GM19455 (cell line): Measurements from ENCODE around the gene SQSTM1.

Source experiments
- ATAC-seq: cut with Tn5 transposase; IDR thresholded peaks from one replicate; pipeline ENCODE4 v1.9.1; 2021; ENCODE audit not compliant: unreplicated experiment

Gene SQSTM1

DNA sequence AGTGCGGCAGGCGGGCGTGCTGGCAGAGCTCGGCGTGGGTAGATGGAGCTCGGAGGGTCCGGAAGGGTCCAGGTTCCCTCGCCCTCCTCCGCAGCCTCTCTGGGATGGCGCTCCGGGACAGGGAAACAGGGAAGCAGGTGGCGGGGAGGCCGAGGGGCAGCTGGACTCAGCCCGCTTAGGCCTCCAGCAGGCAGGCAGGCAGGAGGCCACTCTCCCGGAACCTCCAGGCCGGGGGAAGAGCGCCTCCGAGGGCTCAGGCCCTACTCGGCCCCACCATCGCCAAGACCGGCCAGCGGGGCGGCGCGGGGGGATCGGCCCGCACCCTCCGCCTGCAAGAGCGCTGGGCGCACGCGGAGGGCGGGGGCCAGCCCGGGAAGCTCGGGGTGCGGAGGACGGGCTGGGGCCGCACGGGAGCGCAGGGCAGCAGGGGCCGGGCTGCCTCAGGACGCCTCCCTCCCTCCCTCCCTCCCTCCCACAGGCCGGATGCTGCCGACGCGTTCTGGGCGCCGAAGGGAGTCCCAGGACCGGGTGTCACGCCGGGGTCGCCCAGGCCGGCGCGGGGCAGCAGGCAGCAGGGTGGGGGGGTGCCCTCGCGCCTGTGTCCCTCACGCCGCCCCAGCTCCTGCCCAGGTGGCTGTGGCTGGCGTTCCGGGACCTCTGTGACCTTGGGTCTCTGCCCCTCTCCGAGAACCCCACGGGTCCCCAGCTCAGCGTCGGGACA, 15.0 kb upstream of the SQSTM1 start:
- peak; percentile 31 for ATAC-seq

DNA sequence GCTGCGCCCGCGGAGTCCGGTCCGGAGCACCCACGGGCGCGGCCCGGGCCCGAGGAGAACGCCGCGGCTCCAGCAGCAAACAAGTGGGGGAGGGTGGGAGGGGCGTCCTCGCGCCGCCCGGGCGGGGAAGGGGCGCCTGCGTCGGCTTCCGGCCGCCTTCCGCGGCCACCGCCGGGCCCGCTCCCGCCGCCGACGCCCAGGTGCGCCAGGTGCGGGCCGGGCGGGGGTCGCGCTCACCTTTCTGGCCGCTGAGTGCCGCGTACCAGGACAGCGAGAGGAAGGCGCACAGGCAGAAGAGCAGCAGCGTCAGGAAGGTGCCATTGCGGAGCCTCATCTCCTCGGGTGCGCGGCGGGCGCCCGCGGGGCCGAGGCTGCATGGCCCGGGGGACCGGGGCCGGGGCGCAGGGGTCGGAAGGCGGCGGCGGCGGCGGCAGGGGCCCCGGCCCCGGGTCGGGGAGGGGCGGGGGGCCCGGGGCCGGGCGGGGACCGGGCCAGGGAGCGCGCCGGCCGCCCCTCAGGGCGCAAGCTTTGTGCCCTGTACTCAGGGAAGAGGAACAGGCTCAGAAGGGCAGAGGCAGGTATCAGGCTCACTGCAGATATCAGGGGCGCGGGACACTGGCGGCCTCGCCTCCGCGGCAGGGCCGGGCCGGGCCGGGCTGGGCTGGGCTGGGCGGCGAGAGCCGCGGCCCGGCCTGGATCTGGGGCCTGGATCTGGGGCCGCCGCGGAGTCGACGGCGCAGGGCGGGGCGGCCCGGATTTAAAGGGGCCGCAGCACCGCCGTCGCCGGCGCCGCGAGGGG, 14.3 kb upstream of the SQSTM1 start, which contains the start of gene MGAT4B:
TSS of gene MGAT4B (minus strand) at position 617 of the 799 bp plus-strand sequence. CDS start at position 334, 283 bp downstream.
- peak; percentile 68 for ATAC-seq

DNA sequence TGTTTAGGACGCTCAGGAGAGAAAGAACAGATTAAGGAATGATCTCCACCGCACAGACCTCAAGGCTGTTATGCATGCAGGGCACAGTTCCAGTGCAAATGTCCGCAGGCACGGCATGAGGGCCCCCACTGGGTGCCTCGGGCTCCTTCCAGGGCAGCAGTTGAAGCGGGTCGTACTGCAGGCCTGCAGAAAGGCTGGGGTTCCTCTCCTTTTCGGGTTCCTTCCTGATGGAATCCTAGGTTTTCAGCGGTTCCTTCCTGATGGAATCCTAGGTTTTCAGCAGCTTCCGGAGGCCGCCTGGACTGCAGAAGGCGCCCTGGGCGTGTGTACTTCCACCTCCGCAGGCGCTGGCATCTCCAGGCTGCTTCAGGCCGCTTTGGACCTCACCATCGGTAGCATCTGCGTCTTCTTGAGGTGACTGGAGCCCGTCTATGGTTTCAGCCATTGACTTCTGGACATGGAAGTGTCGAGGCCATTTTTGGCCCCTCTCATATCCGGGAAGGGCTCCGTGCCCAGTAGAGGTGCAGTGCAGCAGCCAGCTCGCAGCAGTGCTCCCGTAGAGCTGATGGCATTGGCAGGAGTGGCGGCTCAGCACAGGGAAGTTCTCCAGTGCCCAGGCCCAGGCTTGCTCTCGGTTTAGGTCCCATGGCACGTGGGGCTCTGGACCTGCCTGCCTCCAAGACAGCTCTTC, 8.4 kb upstream of the SQSTM1 start:
- ATAC-seq: no peak

DNA sequence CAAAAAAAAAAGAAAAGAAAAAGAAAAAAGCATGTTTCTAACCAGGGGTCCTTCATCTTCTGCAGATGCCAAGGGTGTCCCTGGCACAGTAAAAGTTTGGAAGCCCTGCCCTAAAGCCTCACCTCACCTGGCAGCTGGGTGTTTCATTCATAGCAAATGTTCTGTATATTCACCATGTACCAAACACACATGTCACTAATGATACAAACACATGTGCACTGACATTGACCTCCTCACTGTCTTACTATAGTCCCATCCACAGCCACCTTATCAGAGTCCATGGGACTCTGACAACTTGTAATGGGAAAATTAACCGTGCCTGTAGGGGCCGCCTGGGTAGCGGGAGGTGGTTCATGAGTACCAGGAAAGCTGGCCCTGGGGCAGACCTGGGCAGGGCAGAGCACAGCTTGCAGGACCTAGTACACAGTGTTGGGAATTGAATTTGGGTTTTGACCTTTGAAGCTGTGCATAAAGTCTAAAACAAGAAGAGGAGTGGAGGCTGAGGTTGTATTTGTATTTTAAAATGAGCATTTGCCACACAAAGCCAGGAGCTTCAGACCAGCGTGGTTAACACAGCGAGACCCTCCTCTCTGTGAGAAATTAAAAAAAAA, 7.6 kb upstream of the SQSTM1 start:
- no peak for ATAC-seq

DNA sequence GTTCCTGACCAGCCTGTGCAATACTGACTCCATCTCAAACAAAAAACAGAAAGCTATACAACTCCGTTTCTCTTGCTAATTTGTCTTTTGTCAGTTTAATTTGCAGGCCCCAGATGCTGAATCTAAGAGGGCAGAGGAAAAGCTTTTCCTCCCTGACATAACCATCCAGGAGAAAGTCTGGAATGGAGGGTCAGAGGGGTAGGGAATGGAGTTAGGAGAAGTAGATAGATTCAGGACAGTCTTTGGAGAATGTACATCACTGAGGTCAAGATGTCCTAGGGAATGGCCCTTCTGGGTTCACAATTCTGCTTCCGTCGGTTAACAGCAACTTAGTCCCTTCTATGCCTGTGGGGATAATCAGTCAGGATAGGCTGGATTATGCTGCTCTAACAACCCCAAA, 6.6 kb upstream of the SQSTM1 start:
- ATAC-seq: no peak

DNA sequence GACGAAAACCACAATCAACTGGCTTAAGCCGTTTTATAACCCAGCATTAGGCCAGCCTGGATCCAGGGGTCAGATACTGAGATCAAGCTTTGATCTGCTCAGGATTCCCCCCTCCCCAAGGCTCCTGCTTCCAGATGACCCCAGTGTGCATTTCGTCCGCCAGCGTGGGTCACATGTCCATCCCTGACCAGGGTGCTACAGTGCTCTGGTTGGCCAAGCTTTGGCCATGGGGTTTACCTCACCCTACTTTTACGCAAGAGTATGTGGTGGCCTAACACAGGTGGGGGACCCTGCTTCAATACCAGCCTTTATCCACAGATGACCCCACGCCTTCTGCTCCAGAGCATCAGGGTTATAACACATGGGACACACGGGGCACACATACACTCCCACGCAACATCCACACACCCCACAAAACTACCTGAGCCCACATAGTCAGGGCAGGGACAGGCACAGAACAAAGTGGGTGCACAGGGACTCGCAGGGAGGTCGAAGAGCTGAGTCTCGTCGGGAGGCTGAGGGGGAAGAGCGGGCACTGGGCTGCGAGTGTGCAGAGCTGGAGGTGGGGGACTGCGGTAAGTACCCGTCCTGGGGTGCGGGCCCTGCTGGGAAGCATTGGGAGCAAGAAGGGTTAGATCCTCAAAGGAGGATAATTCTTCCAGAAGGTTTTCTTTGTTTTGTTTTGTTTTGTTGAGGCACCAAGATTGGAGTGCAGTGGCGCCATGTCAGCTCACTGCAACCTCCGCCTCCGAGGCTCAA, 5.0 kb upstream of the SQSTM1 start:
- no peak for ATAC-seq

DNA sequence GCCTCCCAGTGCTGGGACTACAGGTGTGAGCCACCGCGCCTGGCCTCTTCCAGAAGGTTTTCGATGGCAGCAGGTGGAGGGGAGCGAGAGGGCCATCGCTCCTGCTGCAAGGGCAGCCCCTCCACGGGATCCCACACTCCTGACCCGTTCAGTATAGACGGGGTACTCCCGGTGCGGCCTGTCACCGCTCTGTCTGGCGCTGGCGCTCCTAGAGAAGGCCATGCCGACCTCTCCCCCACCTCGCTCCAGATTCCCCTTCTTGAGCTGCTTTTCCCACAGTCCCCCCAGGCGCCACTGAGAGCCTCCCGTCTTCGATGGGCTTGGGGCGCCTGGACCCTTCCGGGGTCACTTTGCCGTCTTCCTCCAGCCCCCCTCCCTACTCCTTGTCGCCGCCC, 4.3 kb upstream of the SQSTM1 start:
- no peak for ATAC-seq

DNA sequence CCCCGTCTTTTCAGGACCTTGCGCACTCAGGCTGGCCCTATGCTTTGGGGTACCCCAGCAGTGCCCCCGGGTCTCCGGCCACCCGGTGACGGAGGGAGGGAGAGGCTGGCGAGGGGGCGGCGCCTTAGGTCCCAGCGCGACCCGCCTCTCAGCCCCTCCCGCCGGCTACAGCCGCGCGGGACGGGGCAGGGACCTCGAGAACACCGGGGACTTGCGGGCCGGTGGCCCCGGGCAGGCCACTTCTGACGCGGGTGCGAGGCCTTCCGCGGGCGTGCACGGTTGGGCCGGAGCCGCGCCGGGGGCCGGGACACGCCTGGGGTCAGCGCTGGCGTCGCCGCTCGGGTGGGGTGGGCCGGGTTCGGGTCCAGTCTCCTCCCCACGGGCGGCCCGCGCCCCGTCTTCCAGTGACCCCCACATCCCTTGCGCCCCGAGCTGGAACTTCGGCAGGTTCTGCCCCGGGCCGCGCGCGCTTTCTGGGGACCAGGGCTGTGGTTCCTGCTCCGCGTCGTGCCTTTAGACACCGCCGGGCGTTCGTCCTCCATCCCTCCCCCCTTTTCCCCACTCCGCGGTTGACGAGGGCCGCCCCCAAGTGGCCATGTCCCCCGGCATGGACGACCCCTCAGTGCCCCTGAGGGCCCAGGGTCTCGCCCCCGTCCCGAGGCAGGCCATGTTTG, 3.8 kb upstream of the SQSTM1 start:
- no peak for ATAC-seq

DNA sequence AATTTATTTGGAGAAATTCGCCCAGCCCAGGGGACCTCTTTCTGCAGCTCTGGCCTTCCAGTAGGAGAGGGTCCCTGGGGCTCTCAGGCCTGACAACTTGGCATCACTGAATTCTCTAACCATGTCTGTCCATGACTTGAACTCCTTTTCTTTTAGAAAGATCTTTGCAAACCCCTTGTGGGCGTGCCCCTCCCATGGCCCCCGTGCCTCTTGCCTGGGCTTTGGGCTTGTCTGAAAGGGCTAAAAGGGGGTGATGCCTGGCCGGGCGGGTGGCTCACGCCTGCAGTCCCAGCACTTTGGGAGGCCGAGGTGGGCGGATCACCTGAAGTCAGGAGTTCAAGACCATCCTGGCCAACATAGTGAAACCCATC, 3.2 kb upstream of the SQSTM1 start:
- no peak for ATAC-seq

DNA sequence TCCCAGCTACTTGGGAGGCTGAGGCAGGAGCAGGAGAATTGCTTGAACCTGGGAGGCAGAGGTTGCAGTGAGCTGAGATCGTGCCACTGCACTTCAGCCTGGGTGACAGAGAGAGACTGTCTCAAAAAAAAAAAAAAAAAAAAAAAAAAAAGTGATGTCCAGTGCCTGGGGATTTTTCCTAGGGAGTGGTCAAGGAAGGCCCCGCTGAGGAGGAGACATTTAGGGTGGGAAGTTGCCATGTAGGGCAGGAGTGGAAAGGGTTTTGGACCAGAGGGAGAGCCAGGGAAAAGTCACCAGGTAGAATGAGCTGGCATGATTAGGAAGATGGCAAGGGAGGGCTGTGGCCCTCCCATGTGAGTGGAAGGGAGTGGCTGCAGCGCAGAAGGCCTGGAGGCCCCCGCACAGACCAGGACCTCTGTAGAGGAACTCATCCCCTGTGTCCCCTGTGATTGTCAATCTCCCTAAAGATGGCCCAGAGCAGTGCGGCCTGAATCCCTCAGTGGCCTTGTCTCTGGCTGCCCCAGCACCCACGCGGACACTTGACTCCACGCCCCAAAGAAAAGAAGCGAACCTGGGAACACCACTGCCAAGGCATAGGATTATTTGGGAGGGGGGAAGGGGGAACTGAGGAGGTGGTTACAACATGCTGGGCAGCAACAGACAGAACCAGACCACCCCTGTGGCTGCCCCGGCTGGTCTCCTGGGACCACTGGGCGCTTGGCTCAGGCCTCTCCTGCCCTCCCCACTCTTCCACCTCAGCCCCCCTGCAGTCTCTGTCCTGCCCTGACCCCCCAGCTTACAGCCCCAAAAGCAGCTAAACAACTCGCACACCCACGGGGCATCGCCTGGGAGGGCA, 2.6 kb upstream of the SQSTM1 start:
- no peak for ATAC-seq

DNA sequence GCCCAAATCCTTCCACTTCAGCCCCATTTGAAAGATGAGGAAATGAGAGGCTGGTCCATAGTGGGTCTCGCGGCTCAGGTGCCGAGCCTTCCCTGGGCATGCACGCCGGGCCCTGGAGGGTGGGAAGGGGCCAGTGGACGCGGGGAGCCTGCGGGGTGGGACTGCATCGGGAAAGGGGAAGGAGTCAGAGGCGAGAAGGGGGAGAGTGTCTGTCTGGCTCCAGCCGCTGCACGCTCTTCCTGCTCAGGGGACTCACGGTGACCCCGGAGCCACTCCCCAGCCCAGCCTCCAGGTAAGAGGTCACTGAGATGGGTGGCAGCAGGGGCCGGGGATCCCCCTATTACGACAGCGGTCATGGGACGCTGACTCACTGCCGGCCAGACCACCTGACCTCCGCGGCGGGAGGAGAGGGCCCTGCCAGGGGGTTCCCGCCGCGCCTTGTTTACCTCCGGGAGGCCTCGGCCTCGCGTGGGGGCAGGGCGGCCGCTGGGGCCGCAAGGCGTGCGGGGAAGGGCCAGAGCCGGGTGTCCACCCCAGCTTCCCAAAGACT, 1.9 kb upstream of the SQSTM1 start:
- ATAC-seq: peak; percentile 51

DNA sequence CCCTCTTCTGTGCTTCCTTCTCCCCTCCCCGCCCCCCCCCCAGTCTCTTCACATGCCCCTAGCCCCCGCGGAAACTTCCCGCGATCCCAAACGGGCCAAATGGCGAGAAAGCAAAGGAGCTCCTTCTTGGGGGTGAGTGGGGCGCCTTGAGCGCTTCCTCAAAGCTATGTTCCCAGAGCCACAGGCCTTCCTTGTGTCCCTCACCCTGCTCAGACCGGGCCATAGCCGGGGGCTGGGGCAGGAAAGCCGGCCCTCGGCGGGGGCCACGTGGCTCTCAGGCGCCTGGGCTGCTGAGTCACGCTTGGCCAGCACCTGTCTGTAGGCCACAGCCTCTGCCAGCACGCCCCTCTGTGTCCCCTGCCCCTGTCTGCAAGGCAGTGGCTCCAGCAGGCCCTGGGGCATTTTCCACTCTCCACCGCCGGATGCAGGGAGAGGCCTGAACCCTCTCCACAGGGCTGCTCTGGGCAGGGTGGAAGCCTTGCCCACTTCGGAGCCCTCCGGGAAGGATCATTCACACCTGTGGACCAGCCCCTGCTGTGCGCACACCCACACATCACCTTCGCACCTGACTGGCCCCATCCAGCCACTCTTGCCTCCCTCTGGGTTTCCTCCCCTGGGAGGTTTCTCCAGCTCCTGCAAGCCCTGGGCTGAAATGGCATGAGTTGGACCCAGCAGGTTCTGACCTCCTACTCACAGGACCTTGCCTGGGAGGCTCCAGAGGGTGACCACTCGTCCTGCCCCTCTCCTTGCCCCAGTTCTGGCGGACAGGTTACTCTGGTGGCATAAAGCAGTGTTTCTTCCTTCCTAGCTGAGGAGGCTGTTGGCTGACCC, 1.2 kb upstream of the SQSTM1 start:
- no peak for ATAC-seq

DNA sequence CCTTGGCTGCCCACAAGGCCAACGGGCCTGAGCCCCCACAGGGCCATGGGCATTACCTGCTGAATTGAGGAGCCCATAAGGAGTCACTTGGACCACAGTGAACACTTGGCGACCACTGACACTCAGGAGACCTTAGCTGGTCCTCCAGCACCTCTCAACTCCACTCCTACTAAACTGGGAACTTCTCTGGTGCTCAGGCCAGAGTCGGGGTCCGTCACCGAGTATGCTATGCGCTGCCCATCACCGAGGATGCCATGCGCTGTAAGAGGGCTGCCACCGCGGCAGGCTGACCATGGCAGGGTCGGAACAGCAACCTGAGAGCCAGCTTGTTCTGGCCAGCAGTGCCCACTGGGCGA, 600 bp upstream of the SQSTM1 start:
- no peak for ATAC-seq

DNA sequence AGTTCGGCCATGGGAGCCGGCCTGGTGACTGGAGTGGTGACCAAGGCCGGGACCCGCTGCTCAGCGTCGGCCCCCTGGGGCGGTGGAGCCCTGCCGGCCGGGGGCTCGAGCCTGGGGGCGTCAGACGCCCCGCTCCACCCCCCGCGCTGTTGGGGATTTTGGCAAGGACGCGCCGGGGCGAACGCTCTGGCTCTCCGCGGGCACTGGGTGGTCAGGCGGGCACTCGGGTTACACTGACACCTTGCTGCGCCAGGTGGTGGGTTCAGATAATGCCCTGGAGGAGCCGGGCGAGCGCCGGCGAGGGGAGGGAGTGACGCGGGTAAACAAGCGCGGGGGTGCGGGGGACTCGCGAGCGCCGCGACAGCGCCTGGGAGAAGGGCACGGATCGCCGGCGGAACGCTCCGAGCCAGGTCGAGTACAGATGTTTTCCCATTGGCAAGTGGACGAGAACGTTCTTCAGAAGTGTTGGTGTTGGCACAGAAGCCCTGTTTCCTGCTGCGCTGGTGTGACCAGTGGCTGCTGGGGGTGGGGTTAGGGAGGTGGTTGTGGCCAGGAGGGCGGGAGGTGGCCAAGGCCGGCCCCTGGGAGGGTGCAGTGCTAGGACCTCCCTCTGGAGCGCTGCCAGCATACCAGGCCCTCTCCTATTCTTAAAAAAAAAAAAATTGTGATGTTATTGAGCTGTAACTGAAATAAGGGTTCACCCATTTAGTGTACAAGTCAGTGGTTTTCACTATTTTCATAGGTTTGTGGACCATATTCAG, 773 bp downstream of the SQSTM1 start:
- ATAC-seq: peak; percentile 49

DNA sequence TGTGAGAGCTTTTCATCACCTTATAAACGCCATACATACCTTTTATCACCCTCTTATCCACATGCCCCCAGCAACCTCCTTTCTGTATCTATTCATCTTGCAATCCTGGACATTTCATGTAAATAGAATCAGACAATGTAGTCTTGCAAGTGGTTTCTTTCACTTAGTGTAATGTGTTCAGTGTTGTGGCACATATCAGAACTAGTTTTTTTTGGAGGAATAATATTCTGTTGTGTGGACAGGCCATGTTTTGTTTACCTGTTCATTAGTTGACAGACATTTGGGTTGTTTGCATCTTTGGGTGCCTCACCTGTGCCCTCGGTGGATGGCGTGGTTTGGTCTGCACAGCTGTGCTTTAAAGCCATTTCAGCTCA, 1.3 kb downstream of the SQSTM1 start:
- no peak for ATAC-seq

DNA sequence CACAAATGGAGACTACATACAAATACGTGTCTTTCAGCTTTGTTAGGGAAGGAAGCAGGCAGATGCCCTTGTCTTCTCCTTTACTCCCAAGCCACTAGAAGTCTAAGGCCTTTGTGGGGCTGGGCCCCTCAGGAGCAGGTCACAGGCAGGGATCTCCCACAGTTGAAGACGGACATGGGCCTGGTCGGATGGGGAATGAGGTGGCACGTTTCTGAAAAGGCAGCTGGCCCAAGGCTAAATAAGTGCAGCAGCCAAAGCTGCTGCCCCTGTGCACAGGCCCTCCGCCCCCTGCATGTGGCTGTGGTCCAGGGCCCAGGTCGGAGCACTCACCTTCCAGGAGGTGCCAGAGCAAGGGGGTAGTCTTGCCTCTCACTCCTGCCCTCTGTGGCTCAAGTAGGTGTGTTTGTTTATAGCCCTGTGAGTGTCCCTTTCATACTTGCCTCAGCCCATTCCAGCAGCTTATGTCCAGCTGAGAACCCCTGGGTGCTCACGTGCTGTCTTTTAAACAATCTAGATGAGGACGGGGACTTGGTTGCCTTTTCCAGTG, 1.8 kb downstream of the SQSTM1 start:
- no peak for ATAC-seq
